ENCODE measurements around the gene AGBL2. TPM values are rescaled to one million over a fixed set of nuclear protein-coding genes. Genes with fewer than 3 reads are reported as not detected.

The AGBL2 gene
- total and polyA plus RNA-seq, 11 donors = 0.03 to 1.4 (median 0.37) TPM; not detected in 6

DNA sequence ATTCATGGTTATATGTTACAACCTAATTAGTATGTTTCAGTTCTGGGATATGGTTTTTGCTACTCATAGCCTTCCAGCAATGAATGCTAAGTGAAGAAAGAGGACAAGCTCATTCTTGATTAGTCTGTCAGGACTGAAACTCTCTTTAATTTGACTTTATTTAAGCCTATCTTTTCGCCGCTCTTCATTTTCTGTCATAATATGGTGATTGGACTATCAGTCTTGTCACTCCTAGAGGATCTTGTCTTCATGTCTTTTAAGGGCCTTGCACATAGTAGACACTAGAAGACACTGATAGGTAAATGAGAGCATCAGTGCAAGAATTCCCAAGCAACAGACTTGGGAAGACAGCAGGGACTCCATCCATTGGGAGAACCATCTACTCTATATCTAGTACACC lies 53.9 kb downstream of the AGBL2 start:
- H3K36me3 ChIP-seq = no peaks in the 10 kb centered on the region
- TF ChIP-seq, protein P1, sequence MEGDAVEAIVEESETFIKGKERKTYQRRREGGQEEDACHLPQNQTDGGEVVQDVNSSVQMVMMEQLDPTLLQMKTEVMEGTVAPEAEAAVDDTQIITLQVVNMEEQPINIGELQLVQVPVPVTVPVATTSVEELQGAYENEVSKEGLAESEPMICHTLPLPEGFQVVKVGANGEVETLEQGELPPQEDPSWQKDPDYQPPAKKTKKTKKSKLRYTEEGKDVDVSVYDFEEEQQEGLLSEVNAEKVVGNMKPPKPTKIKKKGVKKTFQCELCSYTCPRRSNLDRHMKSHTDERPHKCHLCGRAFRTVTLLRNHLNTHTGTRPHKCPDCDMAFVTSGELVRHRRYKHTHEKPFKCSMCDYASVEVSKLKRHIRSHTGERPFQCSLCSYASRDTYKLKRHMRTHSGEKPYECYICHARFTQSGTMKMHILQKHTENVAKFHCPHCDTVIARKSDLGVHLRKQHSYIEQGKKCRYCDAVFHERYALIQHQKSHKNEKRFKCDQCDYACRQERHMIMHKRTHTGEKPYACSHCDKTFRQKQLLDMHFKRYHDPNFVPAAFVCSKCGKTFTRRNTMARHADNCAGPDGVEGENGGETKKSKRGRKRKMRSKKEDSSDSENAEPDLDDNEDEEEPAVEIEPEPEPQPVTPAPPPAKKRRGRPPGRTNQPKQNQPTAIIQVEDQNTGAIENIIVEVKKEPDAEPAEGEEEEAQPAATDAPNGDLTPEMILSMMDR (IDR thresholded peaks at IDR 0.05) = no peak
- no peak for TF ChIP-seq POLR2A (IDR thresholded peaks at IDR 0.05)
- no peak for ATAC-seq
- WGBS, 4 donors = 96 to 99% (median 97%) methylated on average over 2 of the region's 2 CpGs
- no peak for DNase-seq
- intact Hi-C loops (cut with DNase I) = no loop called here
- no peak overlapping the region for H3K4me3 ChIP-seq
- H3K4me1 ChIP-seq = no peaks in the 10 kb centered on the region
- no peaks in the 10 kb centered on the region for H3K9me3 ChIP-seq
- H3K27me3 ChIP-seq = no peaks in the 10 kb centered on the region
- H3K27ac ChIP-seq = no peak overlapping the region

- no peaks in the 10 kb centered on the region for H3K9me3 ChIP-seq
- ATAC-seq = no peak
- H3K27ac ChIP-seq = no peak overlapping the region
- H3K36me3 ChIP-seq = no peaks in the 10 kb centered on the region
- H3K4me3 ChIP-seq = no peak overlapping the region
- no peak for TF ChIP-seq POLR2A (IDR thresholded peaks at IDR 0.05)
- TF ChIP-seq, protein P1 (IDR thresholded peaks at IDR 0.05) = no peak
- WGBS, 4 donors = 66 to 79% (median 69%) methylated on average over 4 of the region's 4 CpGs
- intact Hi-C loops (cut with DNase I) = no loop called here
- no peaks in the 10 kb centered on the region for H3K27me3 ChIP-seq
- H3K4me1 ChIP-seq = no peaks in the 10 kb centered on the region
- DNase-seq = no peak
These were observed 55.9 kb downstream of the AGBL2 start for GRCh38 chr11:47659276-47659675.

DNA sequence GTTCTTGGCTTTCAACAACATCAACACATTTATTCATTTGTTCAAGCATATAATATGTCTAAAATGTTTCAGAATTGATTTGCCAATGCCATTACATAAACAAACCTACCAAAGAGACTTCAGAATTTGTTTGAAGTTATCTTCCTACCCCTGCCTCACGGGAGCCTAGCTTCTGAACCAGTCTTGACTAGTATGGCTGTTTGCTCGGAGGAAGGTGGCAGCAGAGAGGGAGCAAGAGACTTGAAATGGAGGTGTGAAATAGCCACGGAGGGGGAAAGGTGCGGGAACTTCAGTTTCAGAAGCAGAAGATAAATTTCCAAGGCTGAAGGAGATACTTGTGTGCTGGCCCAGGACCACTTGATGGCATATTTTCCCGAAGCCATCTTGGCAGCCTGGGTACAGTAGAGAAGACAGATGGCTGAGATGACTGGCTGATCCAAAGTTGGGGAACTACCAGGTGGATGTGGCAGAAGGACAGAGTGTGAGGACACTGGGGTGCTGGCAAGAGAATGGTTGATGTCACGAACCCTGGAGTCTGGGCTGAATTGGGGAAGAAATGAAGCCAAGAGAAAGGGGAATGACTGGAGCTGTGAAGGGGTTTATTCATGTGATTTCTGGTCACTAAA lies 58.8 kb downstream of the AGBL2 start:
- Histone ChIP-seq H3K27me3 (no peaks in the 10 kb centered on the region), H3K36me3 (no peaks in the 10 kb centered on the region), H3K9me3 (peaks cover 0 to 11% (median 0%) of the 10 kb centered on the region in 12 donors), H3K27ac (no peak overlapping the region), H3K4me3 (no peak overlapping the region), H3K4me1 (no peaks in the 10 kb centered on the region)
- WGBS, 4 donors = 61 to 72% (median 66%) methylated on average over 6 of the region's 6 CpGs
- ATAC-seq (no peak), DNase-seq (no peak)
- intact Hi-C loops (cut with DNase I) = no loop called here
- TF ChIP-seq, protein P1 (IDR thresholded peaks at IDR 0.05) = no peak
- no peak for TF ChIP-seq POLR2A (IDR thresholded peaks at IDR 0.05)

DNA sequence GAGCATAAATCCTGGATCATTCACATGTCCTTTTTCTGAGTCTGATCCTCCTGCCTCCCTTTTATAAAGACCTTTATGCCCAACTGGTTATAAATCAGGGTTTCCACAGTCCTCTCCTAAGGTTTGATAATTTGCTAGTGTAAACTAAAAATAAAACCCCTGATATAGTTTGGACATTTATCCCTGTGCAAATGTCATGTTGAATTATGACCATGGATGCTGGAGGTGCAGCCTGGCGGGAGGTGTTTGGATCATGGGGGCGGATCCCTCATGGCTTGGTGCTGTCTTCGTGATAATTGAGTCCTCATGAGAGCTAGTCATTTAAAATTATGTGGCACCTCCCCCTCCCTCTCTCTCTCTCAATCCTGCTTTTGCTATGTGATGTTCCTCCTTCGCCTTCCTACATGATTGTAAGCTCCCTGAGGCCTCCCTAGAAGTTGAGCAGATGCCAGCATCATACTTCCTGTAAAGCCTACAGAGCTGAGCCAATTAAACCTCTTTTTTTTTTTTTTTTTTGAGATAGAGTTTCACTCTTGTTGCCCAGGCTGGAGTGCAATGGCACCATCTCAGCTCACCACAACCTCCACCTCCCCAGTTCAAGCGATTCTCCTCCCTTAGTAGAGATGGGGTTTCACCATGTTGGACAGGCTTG lies 63.2 kb downstream of the AGBL2 start:
- H3K4me3 ChIP-seq = no peak overlapping the region
- H3K9me3 ChIP-seq = peaks cover 0 to 12% (median 0%) of the 10 kb centered on the region in 12 donors
- no peaks in the 10 kb centered on the region for H3K27me3 ChIP-seq
- intact Hi-C loops (cut with DNase I) = no loop called here
- 94 to 98% (median 95%) methylated on average over 5 of the region's 5 CpGs for WGBS, 4 donors
- no peaks in the 10 kb centered on the region for H3K36me3 ChIP-seq
- TF ChIP-seq, protein P1 (IDR thresholded peaks at IDR 0.05) = no peak
- no peak for TF ChIP-seq POLR2A (IDR thresholded peaks at IDR 0.05)
- no peaks in the 10 kb centered on the region for H3K4me1 ChIP-seq
- DNase-seq = no peak
- H3K27ac ChIP-seq = no peak overlapping the region
- ATAC-seq = no peak
